ENCODE measurements around the gene SNORC.

DNA sequence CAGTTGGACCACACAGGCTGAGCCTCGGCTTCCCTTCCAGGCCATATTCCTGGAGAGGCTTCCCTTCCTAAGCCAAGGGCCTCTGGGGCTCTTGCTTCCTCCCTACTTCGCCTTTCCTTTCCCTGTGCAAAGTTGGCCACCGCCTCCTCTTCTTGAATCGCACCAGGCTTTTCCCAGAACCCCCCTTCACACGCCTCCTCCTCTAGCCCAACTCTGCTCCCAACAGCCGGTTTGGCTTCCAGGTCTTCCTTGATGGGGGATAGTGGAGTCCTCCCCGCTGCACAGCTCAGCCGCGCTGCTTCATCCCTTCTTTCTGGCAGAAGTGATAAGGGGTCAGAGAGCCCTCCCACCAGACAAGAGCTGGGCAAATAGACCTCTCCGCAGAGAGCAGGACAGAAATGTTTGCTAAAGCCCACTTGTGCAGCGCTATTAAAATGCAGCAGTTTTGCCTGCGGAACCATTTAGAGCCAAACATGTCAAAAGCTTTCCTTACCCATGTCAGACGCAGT lies 56.4 kb downstream of the SNORC start:
- no peak for TF ChIP-seq KMT2B (CRISPR knock-in tag; IDR thresholded peaks at IDR 0.05)
- TF ChIP-seq, protein P1, sequence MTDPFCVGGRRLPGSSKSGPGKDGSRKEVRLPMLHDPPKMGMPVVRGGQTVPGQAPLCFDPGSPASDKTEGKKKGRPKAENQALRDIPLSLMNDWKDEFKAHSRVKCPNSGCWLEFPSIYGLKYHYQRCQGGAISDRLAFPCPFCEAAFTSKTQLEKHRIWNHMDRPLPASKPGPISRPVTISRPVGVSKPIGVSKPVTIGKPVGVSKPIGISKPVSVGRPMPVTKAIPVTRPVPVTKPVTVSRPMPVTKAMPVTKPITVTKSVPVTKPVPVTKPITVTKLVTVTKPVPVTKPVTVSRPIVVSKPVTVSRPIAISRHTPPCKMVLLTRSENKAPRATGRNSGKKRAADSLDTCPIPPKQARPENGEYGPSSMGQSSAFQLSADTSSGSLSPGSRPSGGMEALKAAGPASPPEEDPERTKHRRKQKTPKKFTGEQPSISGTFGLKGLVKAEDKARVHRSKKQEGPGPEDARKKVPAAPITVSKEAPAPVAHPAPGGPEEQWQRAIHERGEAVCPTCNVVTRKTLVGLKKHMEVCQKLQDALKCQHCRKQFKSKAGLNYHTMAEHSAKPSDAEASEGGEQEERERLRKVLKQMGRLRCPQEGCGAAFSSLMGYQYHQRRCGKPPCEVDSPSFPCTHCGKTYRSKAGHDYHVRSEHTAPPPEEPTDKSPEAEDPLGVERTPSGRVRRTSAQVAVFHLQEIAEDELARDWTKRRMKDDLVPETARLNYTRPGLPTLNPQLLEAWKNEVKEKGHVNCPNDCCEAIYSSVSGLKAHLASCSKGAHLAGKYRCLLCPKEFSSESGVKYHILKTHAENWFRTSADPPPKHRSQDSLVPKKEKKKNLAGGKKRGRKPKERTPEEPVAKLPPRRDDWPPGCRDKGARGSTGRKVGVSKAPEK (CRISPR knock-in tag; IDR thresholded peaks at IDR 0.05; ENCODE audit: borderline replicate concordance) = no peak
- no peak for TF ChIP-seq CBX5 (CRISPR knock-in tag; IDR thresholded peaks at IDR 0.05; ENCODE audit: borderline replicate concordance)
- TF ChIP-seq ERF (CRISPR knock-in tag; IDR thresholded peaks at IDR 0.05) = no peak
- TF ChIP-seq, protein P2, sequence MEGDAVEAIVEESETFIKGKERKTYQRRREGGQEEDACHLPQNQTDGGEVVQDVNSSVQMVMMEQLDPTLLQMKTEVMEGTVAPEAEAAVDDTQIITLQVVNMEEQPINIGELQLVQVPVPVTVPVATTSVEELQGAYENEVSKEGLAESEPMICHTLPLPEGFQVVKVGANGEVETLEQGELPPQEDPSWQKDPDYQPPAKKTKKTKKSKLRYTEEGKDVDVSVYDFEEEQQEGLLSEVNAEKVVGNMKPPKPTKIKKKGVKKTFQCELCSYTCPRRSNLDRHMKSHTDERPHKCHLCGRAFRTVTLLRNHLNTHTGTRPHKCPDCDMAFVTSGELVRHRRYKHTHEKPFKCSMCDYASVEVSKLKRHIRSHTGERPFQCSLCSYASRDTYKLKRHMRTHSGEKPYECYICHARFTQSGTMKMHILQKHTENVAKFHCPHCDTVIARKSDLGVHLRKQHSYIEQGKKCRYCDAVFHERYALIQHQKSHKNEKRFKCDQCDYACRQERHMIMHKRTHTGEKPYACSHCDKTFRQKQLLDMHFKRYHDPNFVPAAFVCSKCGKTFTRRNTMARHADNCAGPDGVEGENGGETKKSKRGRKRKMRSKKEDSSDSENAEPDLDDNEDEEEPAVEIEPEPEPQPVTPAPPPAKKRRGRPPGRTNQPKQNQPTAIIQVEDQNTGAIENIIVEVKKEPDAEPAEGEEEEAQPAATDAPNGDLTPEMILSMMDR (CRISPR knock-in tag; IDR thresholded peaks at IDR 0.05) = no peak
- no peak for TF ChIP-seq CREM (IDR thresholded peaks at IDR 0.05)
- TF ChIP-seq CREM (CRISPR knock-in tag; IDR thresholded peaks at IDR 0.05) = no peak
- TF ChIP-seq FOXP1 (IDR thresholded peaks at IDR 0.05) = no peak
- TF ChIP-seq FOXP1 (CRISPR knock-in tag; IDR thresholded peaks at IDR 0.05) = no peak
- TF ChIP-seq EZH2 (conservative IDR thresholded peaks at IDR 0.05; ENCODE audit: low read depth, low read length) = no peak
- TF ChIP-seq HNRNPUL1 (IDR thresholded peaks at IDR 0.05; ENCODE audit: low read depth, low read length) = no peak
- TF ChIP-seq, protein P3, sequence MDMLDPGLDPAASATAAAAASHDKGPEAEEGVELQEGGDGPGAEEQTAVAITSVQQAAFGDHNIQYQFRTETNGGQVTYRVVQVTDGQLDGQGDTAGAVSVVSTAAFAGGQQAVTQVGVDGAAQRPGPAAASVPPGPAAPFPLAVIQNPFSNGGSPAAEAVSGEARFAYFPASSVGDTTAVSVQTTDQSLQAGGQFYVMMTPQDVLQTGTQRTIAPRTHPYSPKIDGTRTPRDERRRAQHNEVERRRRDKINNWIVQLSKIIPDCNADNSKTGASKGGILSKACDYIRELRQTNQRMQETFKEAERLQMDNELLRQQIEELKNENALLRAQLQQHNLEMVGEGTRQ (IDR thresholded peaks at IDR 0.05; ENCODE audit: low read depth, low read length) = no peak
- TF ChIP-seq, protein P3 (CRISPR knock-in tag; IDR thresholded peaks at IDR 0.05; ENCODE audit: borderline replicate concordance) = no peak
- no peak for TF ChIP-seq RFX5 (IDR thresholded peaks at IDR 0.05; ENCODE audit: low read depth, low read length)
- TF ChIP-seq MTF1 (CRISPR knock-in tag; IDR thresholded peaks at IDR 0.05) = no peak
- no peak for TF ChIP-seq NFYB (CRISPR knock-in tag; IDR thresholded peaks at IDR 0.05)
